GM19035 (cell line): ENCODE results near the gene TENM3.

Source experiments
- ATAC-seq: cut with Tn5 transposase; IDR thresholded peaks from one replicate; pipeline ENCODE4 v1.9.1; 2021; ENCODE audit not compliant: unreplicated experiment

Gene TENM3

GRCh38 chr4:182828360-182829025 is 585.3 kb downstream of the TENM3 start:
- ATAC-seq, result no peak

GRCh38 chr4:182829196-182829595 is 586.0 kb downstream of the TENM3 start:
- no peak for ATAC-seq

GRCh38 chr4:182831376-182831775 is 588.2 kb downstream of the TENM3 start:
- no peak for ATAC-seq

DNA sequence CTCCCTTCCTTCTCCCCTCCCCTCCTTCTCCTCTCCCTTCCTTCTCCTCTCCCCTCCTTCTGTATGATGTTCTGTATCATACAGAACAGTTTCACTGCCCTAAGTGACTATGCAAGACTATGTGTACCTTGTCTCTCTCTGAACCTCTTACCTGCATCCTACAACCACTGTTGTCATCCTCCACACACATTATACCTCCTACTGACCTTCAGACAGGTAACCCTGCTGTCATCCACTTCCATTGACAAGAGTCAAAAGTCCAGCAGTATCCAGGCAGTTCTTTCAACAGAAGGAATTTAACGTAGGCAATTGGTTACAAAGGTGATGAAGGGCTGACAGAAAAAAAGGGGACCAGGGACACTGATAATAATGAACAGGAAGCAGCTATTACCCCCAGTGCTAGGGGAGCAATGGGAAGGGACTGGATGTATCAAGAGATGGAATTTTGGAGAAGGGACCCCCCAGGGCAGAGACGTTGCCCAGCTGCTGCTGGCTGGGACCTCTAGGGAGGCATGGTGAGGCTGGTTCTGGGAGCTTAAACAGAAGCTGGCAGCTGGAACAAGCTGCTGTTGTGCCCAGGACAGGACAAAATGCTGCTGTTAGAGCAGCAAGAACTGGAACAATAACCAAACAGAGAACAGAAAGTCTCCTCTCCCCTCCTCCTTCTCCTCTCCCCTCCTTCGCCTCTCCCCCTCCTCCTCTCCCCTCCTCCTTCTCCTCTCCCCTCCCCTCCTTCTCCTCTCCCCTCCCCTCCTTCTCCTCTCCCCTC is 589.3 kb downstream of the TENM3 start:
- ATAC-seq, result no peak

GRCh38 chr4:182835006-182835740 is 592.0 kb downstream of the TENM3 start:
- no peak for ATAC-seq

DNA sequence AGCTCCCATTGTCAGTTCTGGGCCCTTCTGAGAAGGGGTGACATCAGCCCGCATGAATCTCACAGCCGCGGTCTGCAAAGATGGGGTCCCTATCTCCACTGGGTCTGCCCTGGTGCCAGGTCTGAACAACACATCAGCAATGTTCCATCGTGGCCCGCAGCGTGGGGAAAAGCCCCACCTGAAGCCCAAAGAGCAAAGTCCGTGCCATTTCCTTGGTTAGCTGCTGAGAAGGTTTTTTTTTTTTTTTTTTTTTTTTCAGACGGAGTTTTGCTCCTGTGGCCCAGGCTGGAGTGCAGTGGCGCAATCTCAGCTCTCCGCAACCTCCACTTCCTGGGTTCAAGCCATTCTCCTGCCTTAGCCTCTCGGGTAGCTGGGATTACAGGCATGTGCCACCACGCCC is 594.6 kb downstream of the TENM3 start:
- no peak for ATAC-seq

DNA sequence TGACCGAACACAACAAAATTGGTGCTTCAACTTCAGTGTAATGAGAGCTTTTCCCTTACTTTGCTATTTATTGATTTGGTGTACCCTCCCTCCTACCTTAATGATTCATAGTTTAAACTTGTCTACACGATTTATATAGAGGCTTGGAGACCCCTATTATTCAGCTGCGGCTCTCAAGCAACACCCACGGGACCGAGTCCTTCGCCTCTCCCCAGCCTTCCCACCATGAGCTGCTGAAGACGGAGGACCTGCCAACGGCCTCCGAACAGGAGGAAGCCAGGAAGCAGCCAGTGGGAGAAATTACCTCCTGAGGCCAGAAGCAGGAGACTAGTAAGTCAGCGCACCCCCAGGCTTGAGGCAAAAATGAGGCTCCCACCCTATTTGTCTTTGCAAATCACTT is 595.3 kb downstream of the TENM3 start:
- ATAC-seq, result no peak

- no peak for ATAC-seq
Measured at GRCh38 chr4:182839256-182839655, 596.1 kb downstream of the TENM3 start.

DNA sequence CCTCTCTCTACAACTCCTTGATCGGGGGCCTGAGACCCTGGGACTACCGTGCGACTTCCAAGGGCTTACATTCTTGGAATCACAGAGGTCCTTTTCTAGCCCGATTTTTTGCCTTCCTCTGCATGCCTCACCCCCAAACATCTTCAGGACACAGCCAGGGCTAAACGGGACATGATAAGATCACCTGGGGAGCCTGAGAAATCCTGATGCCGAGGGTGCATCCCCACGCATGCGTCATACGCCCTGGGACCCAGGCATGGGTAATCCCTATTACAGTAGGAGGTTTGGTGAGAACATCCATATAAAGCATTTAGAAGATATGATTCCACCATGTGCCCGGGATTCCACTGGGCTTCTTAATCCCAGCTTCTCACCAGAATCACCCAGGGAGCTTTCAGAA is 596.9 kb downstream of the TENM3 start:
- ATAC-seq, result no peak

DNA sequence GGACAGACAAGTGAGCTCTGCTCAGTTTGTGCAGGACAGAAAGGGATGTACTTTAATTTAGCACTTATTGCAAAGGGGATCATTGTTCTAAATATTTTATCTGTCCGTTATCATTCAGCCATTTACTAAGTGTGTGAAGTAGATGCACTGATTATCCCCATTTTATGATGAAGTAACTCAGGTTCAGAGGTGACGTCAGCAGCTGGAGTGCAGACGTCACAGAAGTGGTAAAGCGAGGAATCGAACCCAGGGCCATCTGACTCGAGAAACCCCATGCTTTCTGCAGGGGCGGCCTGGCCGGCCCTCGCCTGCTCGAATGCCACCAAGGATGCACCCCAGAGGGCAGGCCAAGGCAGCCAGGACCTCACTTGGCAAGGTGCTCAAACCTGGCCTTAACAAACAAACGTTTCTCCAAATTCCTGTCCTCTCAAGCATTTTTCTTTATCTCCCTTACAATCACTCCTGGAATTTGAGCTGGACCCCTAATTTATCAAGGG is 599.0 kb downstream of the TENM3 start:
- ATAC-seq, result no peak

GRCh38 chr4:182842759-182843390 is 599.7 kb downstream of the TENM3 start:
- ATAC-seq, result no peak

- no peak for ATAC-seq
Measured at GRCh38 chr4:182843808-182844325, 600.7 kb downstream of the TENM3 start.

GRCh38 chr4:182845618-182846017 is 602.4 kb downstream of the TENM3 start:
- no peak for ATAC-seq

GRCh38 chr4:182846036-182846435 is 602.8 kb downstream of the TENM3 start:
- no peak for ATAC-seq

DNA sequence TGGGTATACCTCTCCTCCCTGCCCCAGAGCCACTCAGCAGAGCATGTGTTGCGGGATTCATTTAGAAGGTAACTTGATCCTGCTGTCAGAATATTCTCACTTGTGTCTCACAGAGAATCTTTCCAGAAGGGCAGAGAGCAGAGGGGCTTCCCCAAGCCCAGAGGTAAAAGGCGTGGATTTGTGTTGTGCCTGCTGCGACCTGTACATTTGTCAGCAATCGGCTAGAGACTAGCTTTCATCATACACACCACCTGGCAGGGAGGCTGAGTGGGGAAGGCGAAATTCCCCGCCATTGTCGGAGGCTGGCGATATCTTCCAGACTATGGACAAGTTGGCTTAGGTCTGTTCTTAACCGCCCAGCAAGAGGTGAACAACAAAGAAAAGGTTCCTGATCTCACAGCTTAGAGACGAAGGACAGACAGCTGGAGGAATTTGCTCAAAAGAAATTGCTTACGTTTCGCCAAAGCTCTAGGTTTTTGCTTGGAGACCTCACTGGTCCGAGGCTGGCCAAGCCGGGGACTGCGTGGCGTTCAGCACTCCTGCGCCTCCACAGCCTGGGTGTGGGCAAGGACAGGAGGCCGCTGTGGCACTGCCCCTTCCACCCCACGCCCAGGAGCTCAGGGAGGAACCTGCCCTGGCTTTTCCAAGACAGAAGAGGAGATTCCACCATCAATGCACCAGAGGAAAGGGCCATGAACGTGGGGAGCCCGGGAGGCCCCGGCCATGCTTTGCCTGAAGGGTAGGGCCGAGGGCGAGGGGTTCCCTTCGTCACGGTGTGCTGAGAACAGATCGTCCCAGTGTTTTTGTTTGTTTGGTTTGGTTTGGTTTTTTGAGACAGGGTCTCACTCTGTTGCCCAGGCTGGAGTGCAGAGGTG is 604.6 kb downstream of the TENM3 start:
- ATAC-seq, result no peak

DNA sequence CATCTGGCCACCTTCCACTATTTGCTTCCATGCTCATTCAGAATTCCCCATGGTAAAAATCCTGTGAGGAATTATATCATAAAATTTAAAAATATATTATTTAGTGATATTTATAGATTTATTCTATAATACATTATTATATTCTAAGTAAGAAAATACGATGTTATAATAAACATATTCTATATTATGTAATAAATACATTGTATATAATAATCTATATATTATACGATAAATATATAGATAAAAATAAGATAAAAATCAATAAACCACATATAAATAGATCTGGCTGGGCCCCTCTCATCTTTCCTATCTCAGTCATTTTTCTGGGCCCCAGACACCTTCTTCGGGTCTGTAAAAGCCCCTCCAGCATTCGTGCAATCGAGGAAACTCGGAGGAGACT is 605.5 kb downstream of the TENM3 start:
- ATAC-seq, result no peak
